Subcutaneous adipose tissue (tissue), 4 donors: ENCODE results near the gene PFKM. TPM values are rescaled to one million over a fixed set of nuclear protein-coding genes. Genes with fewer than 3 reads are reported as not detected.

ENCODE experiments used
- total RNA-seq, 4 donors: library from RNA; depleted of rRNA; stranded (reverse); fragments of >200 nt; gene quantifications; one replicate each; pipeline ENCODE4 v1.1.0, GENCODE V29; 2016
- TF ChIP-seq, protein P1 (sequence below): fragments of 450-650 bp; IDR thresholded peaks from one replicate; pipeline ENCODE4 v1.5.1; 2016; ENCODE audit warnings: low read depth, mild to moderate bottlenecking, control low read depth, antibody characterized with exemption, moderate library complexity

Gene PFKM
- total RNA-seq: 10 to 100 TPM in 3 of 4 donors, 1 to 10 TPM in 1; 5.1 to 19.5 (median 16.0) TPM

- TF ChIP-seq, protein P1, sequence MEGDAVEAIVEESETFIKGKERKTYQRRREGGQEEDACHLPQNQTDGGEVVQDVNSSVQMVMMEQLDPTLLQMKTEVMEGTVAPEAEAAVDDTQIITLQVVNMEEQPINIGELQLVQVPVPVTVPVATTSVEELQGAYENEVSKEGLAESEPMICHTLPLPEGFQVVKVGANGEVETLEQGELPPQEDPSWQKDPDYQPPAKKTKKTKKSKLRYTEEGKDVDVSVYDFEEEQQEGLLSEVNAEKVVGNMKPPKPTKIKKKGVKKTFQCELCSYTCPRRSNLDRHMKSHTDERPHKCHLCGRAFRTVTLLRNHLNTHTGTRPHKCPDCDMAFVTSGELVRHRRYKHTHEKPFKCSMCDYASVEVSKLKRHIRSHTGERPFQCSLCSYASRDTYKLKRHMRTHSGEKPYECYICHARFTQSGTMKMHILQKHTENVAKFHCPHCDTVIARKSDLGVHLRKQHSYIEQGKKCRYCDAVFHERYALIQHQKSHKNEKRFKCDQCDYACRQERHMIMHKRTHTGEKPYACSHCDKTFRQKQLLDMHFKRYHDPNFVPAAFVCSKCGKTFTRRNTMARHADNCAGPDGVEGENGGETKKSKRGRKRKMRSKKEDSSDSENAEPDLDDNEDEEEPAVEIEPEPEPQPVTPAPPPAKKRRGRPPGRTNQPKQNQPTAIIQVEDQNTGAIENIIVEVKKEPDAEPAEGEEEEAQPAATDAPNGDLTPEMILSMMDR: no peak
Measured at GRCh38 chr12:48119078-48119833, at the start of gene PFKM. PFKM (plus strand) TSS chr12:48119364; CDS start chr12:48122775, 3,411 bp downstream.

DNA sequence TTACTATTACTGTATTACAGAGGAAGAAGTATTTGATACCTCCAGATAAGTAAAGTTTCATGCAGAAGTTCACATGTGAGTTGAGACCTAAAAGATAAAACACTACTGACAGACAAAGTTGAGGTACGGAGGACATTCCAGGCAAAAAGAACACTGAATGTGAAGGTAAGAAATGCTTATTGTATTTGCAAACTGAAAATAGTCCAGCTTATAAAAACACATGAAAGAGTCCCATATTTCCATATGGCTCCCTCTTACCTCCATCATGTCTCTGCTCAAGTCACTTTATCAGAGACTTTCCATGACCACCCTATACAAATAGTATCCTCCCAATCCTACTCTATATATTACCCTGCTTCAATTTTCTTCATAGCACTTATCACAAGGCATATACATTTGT, 49.1 kb upstream of the PFKM start:
- TF ChIP-seq, protein P1: no peak

DNA sequence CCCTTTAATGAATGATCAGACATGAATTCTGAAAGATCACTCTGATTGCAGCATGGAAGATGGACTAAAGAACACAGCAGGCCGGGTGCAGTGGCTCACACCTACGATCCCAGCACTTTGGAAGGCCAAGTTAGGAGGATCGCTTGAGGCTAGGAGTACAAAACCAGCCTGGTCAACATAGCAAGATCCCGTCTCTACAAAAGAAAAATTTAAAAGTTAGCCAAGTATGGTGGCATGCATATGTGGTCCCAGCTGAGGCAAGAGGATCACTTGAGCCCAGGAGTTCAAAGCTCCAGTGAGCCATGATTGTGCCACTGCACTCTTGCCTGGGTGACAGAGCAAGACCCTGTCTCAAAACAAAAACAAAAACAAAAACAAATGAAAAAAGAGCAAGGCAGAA, 48.4 kb upstream of the PFKM start:
- TF ChIP-seq, protein P1: no peak

- TF ChIP-seq, protein P1: no peak
Measured at GRCh38 chr12:48071808-48072207, 47.4 kb upstream of the PFKM start.

DNA sequence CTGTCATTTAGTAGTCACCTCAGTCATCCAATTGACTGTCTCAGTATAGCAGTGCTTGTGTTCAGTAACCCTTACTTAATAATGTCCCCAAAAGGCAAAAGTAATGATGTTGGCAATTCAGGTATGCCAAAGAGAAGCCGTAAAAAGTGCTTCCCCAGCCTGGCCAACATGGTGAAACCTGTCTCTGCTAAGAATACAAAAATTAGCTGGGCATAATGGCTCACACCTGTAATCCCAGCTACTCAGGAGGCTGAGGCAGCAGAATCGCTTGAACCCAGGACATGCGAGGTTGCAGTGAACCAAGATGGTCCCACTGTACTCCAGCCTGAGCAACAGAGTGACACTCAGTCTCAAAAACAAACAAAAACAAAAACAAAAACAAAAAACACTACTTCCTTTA, 46.9 kb upstream of the PFKM start:
- TF ChIP-seq, protein P1: no peak

- TF ChIP-seq, protein P1: no peak
Measured at GRCh38 chr12:48074266-48074665, 44.9 kb upstream of the PFKM start.

- TF ChIP-seq, protein P1: no peak
Measured at GRCh38 chr12:48075832-48076231, 43.3 kb upstream of the PFKM start.
